ENCODE measurements around the gene LILRA6. TPM values are rescaled to one million over a fixed set of nuclear protein-coding genes. Genes with fewer than 3 reads are reported as not detected.

LILRA6 gene
- total and polyA plus RNA-seq, 10 of the 15 experiments (the other 5 are each of a cell fraction or from before 2014, with no cell fraction given) = 0.04 to 1.7 (median 0.09) TPM; not detected in 2

DNA sequence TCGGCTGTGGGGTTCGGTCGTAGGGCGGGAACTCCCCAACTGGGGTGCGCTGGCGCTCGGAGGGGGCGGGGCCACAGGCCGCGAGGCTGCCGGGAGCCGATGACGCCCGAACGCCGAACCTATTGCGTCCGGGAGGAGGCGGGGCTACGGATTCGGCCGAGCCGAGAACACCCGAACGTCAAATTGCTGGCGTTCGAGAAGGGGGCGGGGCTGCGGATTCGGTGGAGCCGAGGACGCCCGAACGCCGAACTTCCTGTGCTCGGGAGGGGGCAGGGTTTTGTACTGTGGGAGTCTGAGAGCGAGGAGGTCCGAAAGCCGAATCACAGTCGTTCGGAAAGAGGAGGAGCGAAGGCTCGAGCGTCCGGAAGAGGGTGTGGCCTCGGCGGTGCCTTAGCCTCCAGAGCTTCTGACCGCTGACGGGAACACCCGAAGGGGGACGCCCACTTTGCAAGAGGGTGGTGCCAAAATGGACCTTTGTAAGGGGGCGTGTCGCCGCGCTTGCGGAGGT, 52.0 kb downstream of the LILRA6 start:
- in situ Hi-C loops (cut with MboI) = no loop called here
- no peaks in the 10 kb centered on the region for H3K9me3 ChIP-seq (replicated peaks; ENCODE audit: control insufficient read depth, insufficient read depth, low read length)
- ChIA-PET RAD21 (ENCODE audit: unreplicated experiment) (interaction anchor here (0.6 to 1.0 kb wide), 3 partner anchors 10 to 1464 kb away, joined by 3 read pairs; partner anchors contain the start of gene CNOT3), SMC1A (ENCODE audit: uncharacterized antibody, unreplicated experiment) (interaction anchor here (1.0 to 4.8 kb wide), 5 partner anchors 8 to 134 kb away, joined by 3 to 26 read pairs (median 4); partner anchors contain the start of gene RPS9), POLR2A (interaction anchor here (1.1 to 6.1 kb wide), 3 partner anchors 12 to 53 kb away, joined by 6 to 100 read pairs (median 36); partner anchors contain the start of genes CNOT3, LENG1 and RPS9), CTCF (interaction anchor here (0.6 kb wide), 1 partner anchor 20 kb away, joined by 3 read pairs; no protein-coding TSS in a partner anchor)
- H3K4me3 ChIP-seq = peak overlapping the region; percentile 95
- H3K27ac ChIP-seq (ENCODE audit: control insufficient read depth, insufficient read depth) = peak overlapping the region; percentile 99
- no TSS peak for BruUV-seq (replicated peaks)
- H3K4me2 ChIP-seq (ENCODE audit: control insufficient read depth, insufficient read depth) = peak overlapping the region; percentile 71
- peaks cover 19% of the 10 kb centered on the region for H3K79me2 ChIP-seq (ENCODE audit: control insufficient read depth, insufficient read depth, low read length)
- FAIRE-seq = no peak
- no peaks in the 10 kb centered on the region for H4K20me1 ChIP-seq (ENCODE audit: control insufficient read depth, insufficient read depth)
- H3K9ac ChIP-seq (ENCODE audit: control insufficient read depth, insufficient read depth, low read length) = peak overlapping the region; percentile 90
- H3K36me3 ChIP-seq (ENCODE audit: control insufficient read depth in 2 of 2, insufficient read depth in 2 of 2, low read length in 1 of 2) = peaks cover 2 to 4% of the 10 kb centered on the region in 2 experiments; a peak in 3 of 4 replicates
- H2AFZ ChIP-seq (ENCODE audit: control insufficient read depth, low read depth, low read length) = peak overlapping the region; percentile 99
- ATAC-seq = peak; percentile 77
- H3K4me1 ChIP-seq (ENCODE audit: control insufficient read depth, insufficient read depth, low read length) = peaks cover 14% of the 10 kb centered on the region
- intact Hi-C loops (cut with micrococcal nuclease; ENCODE audit: unreplicated experiment) = loop anchor here (1.0 kb wide), 1 partner anchor 31 kb away; the partner anchor contains the start of gene LENG1
- no peaks in the 10 kb centered on the region for H3K27me3 ChIP-seq (replicated peaks in 1 of 2; ENCODE audit: control insufficient read depth in 2 of 2, insufficient read depth in 2 of 2, low read length in 1 of 2)
- TF ChIP-seq NBN (IDR thresholded peaks at IDR 0.05) = 0 out of 2 replicates have a peak, but pooled peaks have one; percentile 5
- TF ChIP-seq SUZ12 (IDR thresholded peaks at IDR 0.05; ENCODE audit: unreplicated experiment) = no peak
- TF ChIP-seq ZNF217 (IDR thresholded peaks at IDR 0.05) = no peak
- TF ChIP-seq LARP7 (IDR thresholded peaks at IDR 0.05) = no peak
- TF ChIP-seq RCOR1 (conservative IDR thresholded peaks at IDR 0.05; ENCODE audit: low read depth, low read length) = no peak
- peak; percentile 34; the same call in 1 of the 2 replicates for TF ChIP-seq CHD2 (IDR thresholded peaks at IDR 0.05; ENCODE audit: borderline replicate concordance, low read depth, low read length)
- TF ChIP-seq RFX5 (IDR thresholded peaks at IDR 0.05; ENCODE audit: low read depth, low read length) = peak; percentile 38; the same call in 1 of the 2 replicates
- TF ChIP-seq KAT2A (conservative IDR thresholded peaks at IDR 0.05; ENCODE audit: control insufficient read depth, low read depth, low read length) = no peak
- 0 out of 2 replicates have a peak, but pooled peaks have one; percentile 22 for TF ChIP-seq NFYB (IDR thresholded peaks at IDR 0.05; ENCODE audit: insufficient read depth, low read depth, low read length)
- TF ChIP-seq PKNOX1 (IDR thresholded peaks at IDR 0.05) = peak; percentile 52; the same call in 1 of the 2 replicates
- TF ChIP-seq HDGF (IDR thresholded peaks at IDR 0.05) = peak; percentile 85; the same call in 1 of the 2 replicates
- peak; percentile 41; the same call in 1 of the 2 replicates for TF ChIP-seq TBL1XR1 (IDR thresholded peaks at IDR 0.05; ENCODE audit: low read depth, low read length)
- no peak for TF ChIP-seq SMC3 (IDR thresholded peaks at IDR 0.05; ENCODE audit: borderline replicate concordance, low read length)
- no peak for TF ChIP-seq RBBP5 (conservative IDR thresholded peaks at IDR 0.05)
- peak; percentile 80 for TF ChIP-seq CREB1 (IDR thresholded peaks at IDR 0.05; ENCODE audit: low read depth)
- TF ChIP-seq SP1 (IDR thresholded peaks at IDR 0.05; ENCODE audit: low read depth, low read length) = no peak
- peak; percentile 38 for TF ChIP-seq CREM (IDR thresholded peaks at IDR 0.05; ENCODE audit: low read depth)
- TF ChIP-seq PBX3 (IDR thresholded peaks at IDR 0.05; ENCODE audit: insufficient replicate concordance, low read depth, low read length) = no peak
- 1% methylated on average over 39 of the region's 56 CpGs for WGBS (ENCODE audit: insufficient coverage, insufficient replicate concordance, low lambda C conversion rate, missing lambda C conversion rate)
- peak; percentile 98 for DNase-seq (ENCODE audit: low read depth, low spot score)
